ENCODE data around the gene NUP210.

Gene NUP210

DNA sequence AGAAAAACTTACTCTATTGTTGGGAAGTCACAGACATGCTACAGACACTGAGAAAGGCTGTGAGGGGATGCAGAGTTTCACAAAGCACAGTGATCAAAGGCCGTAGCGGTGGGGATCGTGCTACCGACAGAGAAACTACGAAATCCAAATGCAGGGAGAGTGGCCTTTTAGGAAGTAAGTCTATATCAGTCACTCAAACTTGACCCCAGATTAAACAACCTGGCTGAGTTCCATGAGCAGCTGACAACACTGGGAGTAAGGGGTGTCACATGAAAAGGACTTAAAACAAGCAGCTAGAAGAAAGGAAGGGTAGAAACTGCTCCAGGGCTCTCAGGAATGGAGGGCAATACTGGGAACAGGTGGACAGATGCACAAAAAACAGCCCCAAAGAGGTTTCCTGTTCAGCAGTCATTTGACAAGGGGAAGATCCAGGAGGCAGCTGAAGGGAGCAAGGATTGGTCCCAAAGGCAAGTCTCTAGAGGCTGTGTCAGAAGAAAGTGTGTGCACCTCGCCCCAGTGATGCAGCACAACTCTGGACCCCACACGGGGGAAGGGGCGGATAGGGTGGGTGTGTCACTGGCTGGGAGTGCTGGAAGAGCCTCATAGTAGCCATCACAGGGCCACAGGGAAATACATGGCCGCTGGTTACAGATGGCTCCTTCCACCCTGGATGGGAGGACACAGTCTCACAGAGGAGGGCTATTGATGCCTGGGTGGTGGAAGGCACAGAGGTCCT, 39.7 kb upstream of the NUP210 start:
- TF ChIP-seq TAF1 (IDR thresholded peaks at IDR 0.05; ENCODE audit: borderline replicate concordance, insufficient read depth, low read length) (no peak), SIN3A (IDR thresholded peaks at IDR 0.05; ENCODE audit: borderline replicate concordance, insufficient read depth, low read length) (no peak), POLR2AphosphoS5 (IDR thresholded peaks at IDR 0.05; ENCODE audit: low read depth, low read length) (no peak), FOXP2 (optimal IDR thresholded peaks at IDR 0.05; ENCODE audit: borderline replicate concordance, extremely low read depth, extremely low read length, insufficient read depth) (no peak)
- TF ChIP-seq, protein P1, sequence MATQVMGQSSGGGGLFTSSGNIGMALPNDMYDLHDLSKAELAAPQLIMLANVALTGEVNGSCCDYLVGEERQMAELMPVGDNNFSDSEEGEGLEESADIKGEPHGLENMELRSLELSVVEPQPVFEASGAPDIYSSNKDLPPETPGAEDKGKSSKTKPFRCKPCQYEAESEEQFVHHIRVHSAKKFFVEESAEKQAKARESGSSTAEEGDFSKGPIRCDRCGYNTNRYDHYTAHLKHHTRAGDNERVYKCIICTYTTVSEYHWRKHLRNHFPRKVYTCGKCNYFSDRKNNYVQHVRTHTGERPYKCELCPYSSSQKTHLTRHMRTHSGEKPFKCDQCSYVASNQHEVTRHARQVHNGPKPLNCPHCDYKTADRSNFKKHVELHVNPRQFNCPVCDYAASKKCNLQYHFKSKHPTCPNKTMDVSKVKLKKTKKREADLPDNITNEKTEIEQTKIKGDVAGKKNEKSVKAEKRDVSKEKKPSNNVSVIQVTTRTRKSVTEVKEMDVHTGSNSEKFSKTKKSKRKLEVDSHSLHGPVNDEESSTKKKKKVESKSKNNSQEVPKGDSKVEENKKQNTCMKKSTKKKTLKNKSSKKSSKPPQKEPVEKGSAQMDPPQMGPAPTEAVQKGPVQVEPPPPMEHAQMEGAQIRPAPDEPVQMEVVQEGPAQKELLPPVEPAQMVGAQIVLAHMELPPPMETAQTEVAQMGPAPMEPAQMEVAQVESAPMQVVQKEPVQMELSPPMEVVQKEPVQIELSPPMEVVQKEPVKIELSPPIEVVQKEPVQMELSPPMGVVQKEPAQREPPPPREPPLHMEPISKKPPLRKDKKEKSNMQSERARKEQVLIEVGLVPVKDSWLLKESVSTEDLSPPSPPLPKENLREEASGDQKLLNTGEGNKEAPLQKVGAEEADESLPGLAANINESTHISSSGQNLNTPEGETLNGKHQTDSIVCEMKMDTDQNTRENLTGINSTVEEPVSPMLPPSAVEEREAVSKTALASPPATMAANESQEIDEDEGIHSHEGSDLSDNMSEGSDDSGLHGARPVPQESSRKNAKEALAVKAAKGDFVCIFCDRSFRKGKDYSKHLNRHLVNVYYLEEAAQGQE (IDR thresholded peaks at IDR 0.05; ENCODE audit: insufficient read depth in 1 of 2, low read depth in 2 of 2, low read length in 2 of 2) = no peak

DNA sequence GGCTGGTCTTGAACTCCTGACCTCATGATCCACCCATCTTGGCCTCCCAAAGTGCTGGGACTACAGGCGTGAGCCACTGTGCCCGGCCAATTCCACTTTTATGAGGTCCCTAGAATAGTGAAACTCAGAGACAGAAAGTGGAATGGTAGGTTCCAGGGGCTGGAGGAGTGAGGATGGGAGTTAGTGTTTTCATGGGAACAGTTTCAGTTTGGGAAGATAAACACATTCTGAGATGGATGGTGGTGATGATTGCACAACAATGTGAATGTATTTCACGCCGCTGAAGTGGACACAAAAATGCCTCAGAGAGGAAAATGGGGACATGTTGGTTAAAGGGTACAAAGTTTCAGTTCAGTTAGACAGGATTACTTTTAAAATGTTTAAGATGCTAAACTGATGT, 37.5 kb upstream of the NUP210 start:
- TF ChIP-seq POLR2AphosphoS5 (IDR thresholded peaks at IDR 0.05; ENCODE audit: low read depth, low read length) (no peak), SIN3A (IDR thresholded peaks at IDR 0.05; ENCODE audit: borderline replicate concordance, insufficient read depth, low read length) (no peak), FOXP2 (optimal IDR thresholded peaks at IDR 0.05; ENCODE audit: borderline replicate concordance, extremely low read depth, extremely low read length, insufficient read depth) (no peak), TAF1 (IDR thresholded peaks at IDR 0.05; ENCODE audit: borderline replicate concordance, insufficient read depth, low read length) (no peak)
- TF ChIP-seq, protein P1 (IDR thresholded peaks at IDR 0.05; ENCODE audit: insufficient read depth in 1 of 2, low read depth in 2 of 2, low read length in 2 of 2) = no peak

DNA sequence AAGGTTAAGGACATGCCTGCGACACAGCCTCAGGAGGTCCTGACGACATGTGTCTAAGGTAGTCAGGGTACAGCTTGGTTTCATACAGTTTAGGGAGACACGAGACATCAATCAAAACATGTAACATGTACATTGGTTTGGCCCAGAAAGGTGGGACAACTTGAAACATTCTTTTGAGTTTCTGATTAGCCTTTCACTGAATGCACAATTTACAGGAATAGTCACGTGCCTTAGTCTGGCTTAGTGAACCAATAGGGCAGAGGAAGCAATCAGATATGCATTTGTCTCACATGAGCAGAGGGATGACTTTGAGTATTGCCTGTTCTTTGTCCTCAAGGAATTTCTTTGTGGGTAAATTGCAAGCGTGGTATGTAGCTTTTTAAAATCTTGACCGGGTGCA, 35.5 kb upstream of the NUP210 start:
- TF ChIP-seq TAF1 (IDR thresholded peaks at IDR 0.05; ENCODE audit: borderline replicate concordance, insufficient read depth, low read length) (no peak), FOXP2 (optimal IDR thresholded peaks at IDR 0.05; ENCODE audit: borderline replicate concordance, extremely low read depth, extremely low read length, insufficient read depth) (no peak), SIN3A (IDR thresholded peaks at IDR 0.05; ENCODE audit: borderline replicate concordance, insufficient read depth, low read length) (no peak), POLR2AphosphoS5 (IDR thresholded peaks at IDR 0.05; ENCODE audit: low read depth, low read length) (no peak)
- TF ChIP-seq, protein P1 (IDR thresholded peaks at IDR 0.05; ENCODE audit: insufficient read depth in 1 of 2, low read depth in 2 of 2, low read length in 2 of 2) = no peak

DNA sequence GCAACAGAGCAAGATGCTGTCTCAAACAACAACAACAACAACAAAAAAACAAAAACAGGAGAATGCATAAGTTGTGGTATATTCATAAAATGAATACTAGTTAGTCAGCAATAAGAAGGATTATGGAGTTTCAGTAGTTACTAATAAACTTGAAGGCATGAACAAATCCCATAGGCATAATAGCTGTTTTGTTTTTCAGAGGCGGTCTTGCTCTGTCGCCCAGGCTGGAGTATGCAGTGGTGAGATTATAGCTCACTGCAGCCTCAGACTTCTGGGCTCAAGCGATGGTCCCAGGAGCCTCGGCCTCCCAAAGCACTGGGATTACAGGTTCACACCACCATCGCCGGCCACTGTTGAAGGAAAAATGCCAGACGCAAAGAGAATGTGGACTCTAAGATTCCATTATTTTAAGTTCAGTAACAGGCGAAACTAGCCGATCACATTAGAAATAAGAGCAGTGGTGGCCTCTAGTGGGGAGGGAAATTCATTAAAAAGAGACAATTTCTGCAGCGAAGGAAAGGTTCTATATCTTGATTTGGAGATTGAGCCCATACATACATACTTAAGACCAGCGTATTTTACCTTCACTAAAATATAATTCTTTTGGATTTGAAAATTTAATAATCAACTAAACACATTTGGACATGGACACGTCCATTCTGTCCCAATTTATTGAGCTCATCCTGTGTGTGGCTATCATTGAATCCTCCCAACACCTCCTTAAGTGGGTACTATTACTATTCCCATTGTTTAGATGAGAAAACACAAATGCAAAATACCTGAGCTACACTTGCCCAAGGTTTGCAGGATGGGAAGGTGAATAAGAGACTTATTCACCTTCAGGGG, 32.6 kb upstream of the NUP210 start:
- TF ChIP-seq SIN3A (IDR thresholded peaks at IDR 0.05; ENCODE audit: borderline replicate concordance, insufficient read depth, low read length) = no peak
- no peak for TF ChIP-seq FOXP2 (optimal IDR thresholded peaks at IDR 0.05; ENCODE audit: borderline replicate concordance, extremely low read depth, extremely low read length, insufficient read depth)
- TF ChIP-seq, protein P1 (IDR thresholded peaks at IDR 0.05; ENCODE audit: insufficient read depth in 1 of 2, low read depth in 2 of 2, low read length in 2 of 2) = no peak
- TF ChIP-seq TAF1 (IDR thresholded peaks at IDR 0.05; ENCODE audit: borderline replicate concordance, insufficient read depth, low read length) = no peak
- TF ChIP-seq POLR2AphosphoS5 (IDR thresholded peaks at IDR 0.05; ENCODE audit: low read depth, low read length) = no peak

Measured in PFSK-1 (cell line).